Upper lobe of left lung (tissue), 6 donors: ENCODE results near the gene SORD. TPM values are rescaled to one million over a fixed set of nuclear protein-coding genes. Genes with fewer than 3 reads are reported as not detected.
"Not testable (repeated sequence)": the region's sequence is repeated elsewhere in the genome, so short reads cannot be mapped to it uniquely, and the experiment has no call there.

Experiments
- ATAC-seq, 2 donors: fragments of 200-7000 bp; cut with Tn5 transposase; one replicate each; pipeline ENCODE4 v1.9.1; 2022; ENCODE audit warnings: mild to moderate bottlenecking in 2 of 2, moderate library complexity in 2 of 2; ENCODE audit not compliant: low FRiP score in 2 of 2
- DNase-seq, 2 donors: peaks; one replicate each; pipeline ENCODE4 v3.0.0-alpha.2; 2019 to 2020
- H3K27ac ChIP-seq, 4 donors: fragments of 200-600 bp; sonication (generic); one replicate each; pipeline ENCODE4 v1.5.1; 2016 to 2019
- H3K27me3 ChIP-seq, 4 donors: fragments of 200-600 bp; sonication (generic); one replicate each; pipeline ENCODE4 v1.5.1; 2017 to 2019
- H3K36me3 ChIP-seq, 4 donors: fragments of 200-600 bp; sonication (generic); one replicate each; pipeline ENCODE4 v1.5.1; 2016 to 2019
- H3K4me1 ChIP-seq, 4 donors: fragments of 200-600 bp; sonication (generic); one replicate each; pipeline ENCODE4 v1.5.1; 2018 to 2019
- H3K4me3 ChIP-seq, 4 donors: fragments of 200-600 bp; sonication (generic); one replicate each; pipeline ENCODE4 v1.5.1; 2017 to 2019; ENCODE audit warnings: mild to moderate bottlenecking in 2 of 4, moderate library complexity in 1 of 4
- H3K9me3 ChIP-seq, 4 donors: fragments of 200-600 bp; sonication (generic); one replicate each; pipeline ENCODE4 v1.5.1; 2018 to 2019
- EP300 ChIP-seq, 4 donors: sonication (generic); formaldehyde crosslinking; IDR thresholded peaks; one replicate each; pipeline ENCODE4 v1.5.1; 2017; ENCODE audit warnings: antibody characterized with exemption in 4 of 4, control low read depth in 2 of 4
- POLR2A ChIP-seq, 4 donors: fragments of 450-650 bp; IDR thresholded peaks; one replicate each; pipeline ENCODE4 v1.5.1; 2016 to 2017; ENCODE audit warnings: antibody characterized with exemption in 4 of 4, mild to moderate bottlenecking in 2 of 4
- POLR2AphosphoS5 ChIP-seq, 2 donors: sonication (generic); formaldehyde crosslinking; IDR thresholded peaks; one replicate each; pipeline ENCODE4 v1.5.1; 2017; ENCODE audit warnings: antibody characterized with exemption in 2 of 2
- WGBS, 2 donors: methylation state at CpG; one replicate each; pipeline ENCODE4 v1.1.5; 2017 to 2018; 5-methylcytosine and 5-hydroxymethylcytosine counted together
- total RNA-seq, 6 donors: library from RNA; depleted of rRNA in 4 of 6; stranded (reverse); fragments of >200 nt in 4 of 6; gene quantifications; one replicate each; pipeline versions ENCODE4 v1.1.0 to v1.2.1, GENCODE V29; 2016 to 2021
- TF ChIP-seq, protein P1 (sequence below), 6 experiments: fragments of 450-650 bp in 4 of 6; fragments of 200-600 bp in 2 of 6; sonication (generic) in 2 of 6; IDR thresholded peaks; one replicate each; pipeline ENCODE4 v1.5.1; 2016 to 2019; ENCODE audit warnings: antibody characterized with exemption in 6 of 6
- donor health status: DM: no; HTN: no; CAD: no; lungs with moderate emphysema.
- donor health status: DM: no; HTN: yes; CAD: no; lungs with severe emphysema.

SORD gene
- total RNA-seq, 6 donors from 2014 or later: 4.6 to 11.5 (median 9.3) TPM

DNA sequence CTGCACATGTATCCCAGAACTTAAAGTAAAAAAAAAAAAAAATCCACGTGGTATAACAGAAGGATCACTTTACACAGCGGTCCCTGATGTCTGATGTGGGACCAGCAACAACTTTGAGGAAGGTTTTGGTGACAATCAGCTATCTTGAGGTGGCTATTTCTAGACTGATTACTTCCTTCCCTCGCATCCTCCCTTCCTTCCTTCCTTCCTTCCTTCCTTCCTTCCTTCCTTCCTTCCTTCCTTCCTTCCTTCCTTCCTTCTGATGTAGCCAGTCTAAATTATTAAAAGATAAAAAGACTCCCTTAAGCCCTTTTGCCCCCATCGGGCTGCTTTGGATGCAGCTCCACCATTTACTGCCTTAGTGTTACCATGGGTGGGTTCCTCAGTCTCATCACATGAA, 14.9 kb downstream of the SORD start:
- TF ChIP-seq POLR2A (IDR thresholded peaks at IDR 0.05) (no peak), POLR2AphosphoS5 (IDR thresholded peaks at IDR 0.05) (no peak), EP300 (IDR thresholded peaks at IDR 0.05) (no peak)
- TF ChIP-seq, protein P1, sequence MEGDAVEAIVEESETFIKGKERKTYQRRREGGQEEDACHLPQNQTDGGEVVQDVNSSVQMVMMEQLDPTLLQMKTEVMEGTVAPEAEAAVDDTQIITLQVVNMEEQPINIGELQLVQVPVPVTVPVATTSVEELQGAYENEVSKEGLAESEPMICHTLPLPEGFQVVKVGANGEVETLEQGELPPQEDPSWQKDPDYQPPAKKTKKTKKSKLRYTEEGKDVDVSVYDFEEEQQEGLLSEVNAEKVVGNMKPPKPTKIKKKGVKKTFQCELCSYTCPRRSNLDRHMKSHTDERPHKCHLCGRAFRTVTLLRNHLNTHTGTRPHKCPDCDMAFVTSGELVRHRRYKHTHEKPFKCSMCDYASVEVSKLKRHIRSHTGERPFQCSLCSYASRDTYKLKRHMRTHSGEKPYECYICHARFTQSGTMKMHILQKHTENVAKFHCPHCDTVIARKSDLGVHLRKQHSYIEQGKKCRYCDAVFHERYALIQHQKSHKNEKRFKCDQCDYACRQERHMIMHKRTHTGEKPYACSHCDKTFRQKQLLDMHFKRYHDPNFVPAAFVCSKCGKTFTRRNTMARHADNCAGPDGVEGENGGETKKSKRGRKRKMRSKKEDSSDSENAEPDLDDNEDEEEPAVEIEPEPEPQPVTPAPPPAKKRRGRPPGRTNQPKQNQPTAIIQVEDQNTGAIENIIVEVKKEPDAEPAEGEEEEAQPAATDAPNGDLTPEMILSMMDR (IDR thresholded peaks at IDR 0.05): no peak
- ATAC-seq (no peak), DNase-seq (no peak)
- Histone ChIP-seq H3K4me1 (peaks cover 4 to 13% (median 9%) of the 10 kb centered on the region in 4 donors), H3K36me3 (no peaks in the 10 kb centered on the region), H3K27ac (no peak overlapping the region), H3K27me3 (no peaks in the 10 kb centered on the region), H3K4me3 (no peak overlapping the region), H3K9me3 (no peaks in the 10 kb centered on the region)
- WGBS, 2 donors: 76 to 81% methylated on average over 4 of the region's 4 CpGs

DNA sequence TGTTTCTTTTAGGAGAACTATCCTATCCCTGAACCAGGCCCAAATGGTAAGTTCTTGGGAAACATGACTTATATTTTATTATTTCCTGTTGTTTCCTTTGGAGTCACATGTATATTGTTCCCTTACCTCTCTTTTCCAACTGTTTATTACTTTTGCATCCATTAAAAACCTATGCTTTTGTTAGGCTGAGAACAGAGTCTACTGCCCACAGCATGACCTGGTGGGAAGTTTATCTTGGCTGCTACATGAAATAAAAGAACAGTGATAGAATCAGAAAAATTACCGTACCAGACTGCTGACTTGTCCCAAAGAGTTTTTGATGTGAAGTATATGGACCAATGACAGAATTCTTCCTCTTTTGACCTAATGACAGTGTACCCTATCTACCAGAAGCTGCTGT, 17.4 kb downstream of the SORD start:
- not testable (repeated sequence) for H3K27ac ChIP-seq, H3K9me3 ChIP-seq, H3K36me3 ChIP-seq, H3K4me3 ChIP-seq, DNase-seq, ATAC-seq, H3K27me3 ChIP-seq
- WGBS, 2 donors: 78 to 83% methylated on average over 1 of the region's 1 CpG
- H3K4me1 ChIP-seq: peaks cover 4 to 13% (median 9%) of the 10 kb centered on the region in 4 donors

DNA sequence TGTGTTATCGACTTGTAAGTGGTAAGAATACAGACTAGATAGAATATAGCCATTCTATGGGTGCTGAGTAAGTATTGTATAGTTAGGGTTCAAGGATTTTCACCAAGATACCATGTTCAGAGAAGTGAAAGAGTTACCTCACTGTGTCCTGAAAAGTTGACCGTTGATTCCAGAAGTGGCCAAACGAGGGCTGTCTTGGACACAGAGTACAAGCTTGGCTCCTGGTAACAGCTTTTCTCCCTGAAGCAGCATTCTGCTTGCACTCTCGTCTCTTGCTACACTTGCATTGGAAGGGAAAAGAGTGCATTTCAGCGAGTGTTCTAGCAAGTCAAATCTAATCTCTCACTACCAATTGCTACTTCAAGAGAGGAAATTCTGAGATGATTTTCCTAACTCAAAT, 18.5 kb downstream of the SORD start:
- WGBS, 2 donors: 78 to 84% methylated on average over 5 of the region's 5 CpGs
- ATAC-seq: peak in 1 of 2 donors; percentile 20
- not testable (repeated sequence) for H3K27ac ChIP-seq, H3K27me3 ChIP-seq, H3K9me3 ChIP-seq, H3K36me3 ChIP-seq, DNase-seq, H3K4me3 ChIP-seq
- peaks cover 4 to 13% (median 9%) of the 10 kb centered on the region in 4 donors for H3K4me1 ChIP-seq

DNA sequence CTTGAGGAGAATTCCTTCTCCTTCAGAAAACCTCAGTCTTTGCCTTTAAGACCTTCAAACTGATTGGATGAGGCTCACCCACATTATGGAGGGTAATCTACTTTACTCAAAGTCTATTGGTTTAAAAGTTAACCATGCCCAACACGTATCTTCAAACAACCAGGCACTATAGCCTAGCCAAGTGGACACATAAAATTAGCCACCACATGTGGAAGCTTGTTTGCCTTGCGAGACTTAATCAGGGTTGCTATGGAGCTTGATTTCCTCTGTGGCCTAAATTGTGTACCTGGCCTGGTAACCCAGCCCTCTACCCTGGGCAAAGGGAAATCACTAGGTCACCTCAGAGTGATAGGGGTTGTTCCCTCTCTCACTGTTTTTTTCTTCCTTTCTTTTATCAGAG, 19.9 kb downstream of the SORD start:
- not testable (repeated sequence) for DNase-seq, H3K4me1 ChIP-seq, H3K27ac ChIP-seq, H3K27me3 ChIP-seq, ATAC-seq, H3K36me3 ChIP-seq, H3K4me3 ChIP-seq, H3K9me3 ChIP-seq
- WGBS, 2 donors: 100% methylated on average over 1 of the region's 2 CpGs; no CpG with 5 or more reads in 1 of the 2 donors

DNA sequence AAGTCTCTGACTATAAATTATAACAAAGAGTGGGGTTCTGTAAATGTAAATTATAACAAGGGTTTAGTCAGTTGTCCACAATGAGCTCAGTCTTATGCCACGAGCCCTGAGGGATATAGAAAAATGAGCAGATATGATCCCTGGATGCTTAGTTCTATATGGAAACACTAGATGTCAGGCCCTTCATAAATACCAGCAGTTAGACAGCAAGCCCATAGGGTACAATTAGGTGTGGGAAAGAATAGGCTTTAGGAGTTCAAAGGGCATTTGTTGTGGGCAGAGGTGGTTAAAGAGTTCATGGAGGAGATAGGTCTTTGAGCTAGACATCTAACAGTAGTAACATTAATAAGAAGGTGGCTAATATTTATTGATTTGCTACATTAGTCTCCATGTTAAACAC, 21.3 kb downstream of the SORD start:
- H3K4me1 ChIP-seq, H3K36me3 ChIP-seq, H3K9me3 ChIP-seq, H3K27ac ChIP-seq, H3K4me3 ChIP-seq, ATAC-seq, DNase-seq, H3K27me3 ChIP-seq: not testable (repeated sequence)
- no CpG with 5 or more reads among the region's 1 CpG for WGBS, 2 donors

DNA sequence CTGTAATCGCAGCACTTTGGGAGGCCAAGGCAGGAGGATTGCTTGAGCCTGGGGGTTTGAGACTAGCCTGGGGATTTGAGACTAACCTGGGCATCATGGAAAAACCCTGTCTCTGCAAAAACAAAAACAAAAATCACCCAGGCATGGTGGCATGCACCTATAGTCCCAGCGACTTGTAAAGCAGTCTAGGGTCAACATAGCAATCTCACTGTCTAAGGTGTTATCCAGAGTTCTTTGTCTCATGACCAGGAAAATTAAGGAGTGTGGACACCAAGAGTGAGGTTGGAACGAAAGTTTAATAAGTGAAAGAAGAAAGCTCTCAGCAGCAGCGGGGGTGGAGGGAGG, 25.4 kb downstream of the SORD start:
- H3K4me3 ChIP-seq, ATAC-seq, H3K4me1 ChIP-seq, H3K36me3 ChIP-seq, DNase-seq, H3K9me3 ChIP-seq, H3K27me3 ChIP-seq: not testable (repeated sequence)
- H3K27ac ChIP-seq: peak overlapping the region; percentile 30 to 78 (median 52)
- 77 to 85% methylated on average over 4 of the region's 4 CpGs for WGBS, 2 donors

DNA sequence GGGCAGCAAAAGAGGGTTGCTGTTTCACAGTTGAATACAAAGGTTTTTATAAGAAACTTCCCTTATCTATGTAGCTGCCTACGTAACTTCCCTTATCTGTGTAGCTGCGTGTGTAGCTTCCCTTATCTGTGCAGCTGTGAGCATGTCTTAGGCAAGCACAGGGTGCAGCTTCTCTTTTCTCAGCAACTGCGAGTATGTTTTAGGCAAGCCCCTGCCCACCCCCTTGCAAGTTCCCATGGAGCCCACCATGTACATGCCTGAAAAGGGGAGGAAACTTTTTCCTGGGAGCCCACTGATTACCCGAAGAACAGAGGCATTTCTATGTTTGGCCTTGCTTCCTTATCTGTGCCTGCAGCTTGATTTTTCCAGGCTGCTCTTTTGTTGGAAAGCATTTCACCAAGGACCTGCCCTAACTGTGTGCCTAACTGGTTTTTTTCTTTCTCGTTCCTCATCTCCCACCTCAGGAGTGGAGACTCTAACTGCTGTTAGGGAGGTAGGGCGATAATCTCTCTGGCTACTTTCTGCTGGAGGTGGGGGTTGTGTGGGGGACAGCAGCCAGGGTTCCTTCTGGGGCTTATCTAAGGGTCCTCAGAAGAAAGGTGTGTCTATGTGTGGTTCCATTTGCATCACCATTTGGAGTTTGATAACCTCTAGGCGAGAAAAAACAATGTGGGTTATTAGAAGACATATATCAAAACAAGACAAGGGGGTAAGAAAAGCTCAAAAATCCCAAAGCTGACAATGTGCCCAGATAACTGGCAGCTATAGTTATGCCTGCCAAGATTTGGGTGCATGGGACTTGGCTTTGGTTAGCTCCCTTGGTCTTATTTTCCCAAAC, 26.0 kb downstream of the SORD start:
- H3K27ac ChIP-seq: peak overlapping the region; percentile 30 to 78 (median 52)
- peaks cover 0 to 4% (median 2%) of the 10 kb centered on the region in 4 donors for H3K9me3 ChIP-seq
- H3K36me3 ChIP-seq: no peaks in the 10 kb centered on the region
- no peaks in the 10 kb centered on the region for H3K27me3 ChIP-seq
- WGBS, 2 donors: 67 to 69% methylated on average over 7 of the region's 7 CpGs
- peaks cover 0 to 3% (median 0%) of the 10 kb centered on the region in 4 donors for H3K4me1 ChIP-seq
- DNase-seq: peak in 1 of 2 donors; percentile 55
- ATAC-seq: peak; percentile 85 to 90
- H3K4me3 ChIP-seq: no peak overlapping the region
- TF ChIP-seq EP300 (IDR thresholded peaks at IDR 0.05) (no peak), POLR2AphosphoS5 (IDR thresholded peaks at IDR 0.05) (no peak), POLR2A (IDR thresholded peaks at IDR 0.05) (no peak)
- TF ChIP-seq, protein P1 (IDR thresholded peaks at IDR 0.05): no peak
